HG02973 (cell line): Measurements from ENCODE around the gene HPCA.
"Not testable (repeated sequence)": the region's sequence is repeated elsewhere in the genome, so short reads cannot be mapped to it uniquely, and the experiment has no call there.

Experiments
- ATAC-seq: cut with Tn5 transposase; IDR thresholded peaks from one replicate; pipeline ENCODE4 v1.9.1; 2021; ENCODE audit warnings: moderate library complexity; ENCODE audit not compliant: unreplicated experiment

Gene HPCA

GRCh38 chr1:32900956-32901822 lies 14.9 kb downstream of the HPCA start, which contains the start of gene TMEM54:
TMEM54 (minus strand) TSS chr1:32901389; CDS start chr1:32901238, 151 bp downstream.
- no peak for ATAC-seq

GRCh38 chr1:32901823-32902534 lies 15.7 kb downstream of the HPCA start:
- ATAC-seq: no peak

GRCh38 chr1:32902535-32902920 lies 16.2 kb downstream of the HPCA start:
- no peak for ATAC-seq

GRCh38 chr1:32903991-32904785 lies 17.9 kb downstream of the HPCA start:
- no peak for ATAC-seq

- no peak for ATAC-seq
Observed at GRCh38 chr1:32904797-32905196, 18.5 kb downstream of the HPCA start.

- not testable (repeated sequence) for ATAC-seq
Observed at GRCh38 chr1:32905588-32905987, 19.3 kb downstream of the HPCA start.

- no peak for ATAC-seq
Observed at GRCh38 chr1:32906654-32907053, 20.4 kb downstream of the HPCA start.

- ATAC-seq: no peak
Observed at GRCh38 chr1:32907435-32907834, 21.1 kb downstream of the HPCA start.

- no peak for ATAC-seq
Observed at GRCh38 chr1:32910319-32910718, 24.0 kb downstream of the HPCA start.

GRCh38 chr1:32915766-32916706 lies 29.7 kb downstream of the HPCA start:
- no peak for ATAC-seq

GRCh38 chr1:32917521-32917920 lies 31.2 kb downstream of the HPCA start:
- no peak for ATAC-seq

GRCh38 chr1:32918179-32918578 lies 31.9 kb downstream of the HPCA start:
- no peak for ATAC-seq

GRCh38 chr1:32919811-32920733 lies 33.8 kb downstream of the HPCA start:
- ATAC-seq: no peak

- ATAC-seq: no peak
Observed at GRCh38 chr1:32920833-32921232, 34.5 kb downstream of the HPCA start.

- no peak for ATAC-seq
Observed at GRCh38 chr1:32924881-32925344, 38.6 kb downstream of the HPCA start.

GRCh38 chr1:32925403-32926162 lies 39.3 kb downstream of the HPCA start:
- ATAC-seq: no peak

GRCh38 chr1:32926562-32926961 lies 40.3 kb downstream of the HPCA start:
- ATAC-seq: no peak

GRCh38 chr1:32927441-32927840 lies 41.1 kb downstream of the HPCA start:
- no peak for ATAC-seq
